AML-193 (cell line): Measurements from ENCODE around the gene MOB3C.
"Not testable (repeated sequence)": the region's sequence is repeated elsewhere in the genome, so short reads cannot be mapped to it uniquely, and the experiment has no call there.

Experiments
- DNase-seq, 2 experiments: peaks; one replicate each; lab custom pipeline; 2025; lab: John Stamatoyannopoulos, UW

Gene MOB3C

GRCh38 chr1:46616277-46617107, at the start of gene MOB3C:
MOB3C (minus strand) TSS chr1:46616811; CDS start chr1:46613321, 3,490 bp downstream.
- DNase-seq: peak; percentile 27 to 33

GRCh38 chr1:46665983-46666382, 49.4 kb upstream of the MOB3C start:
- no peak for DNase-seq

GRCh38 chr1:46662919-46663318, 46.3 kb upstream of the MOB3C start:
- DNase-seq: not testable (repeated sequence)

GRCh38 chr1:46660116-46660515, 43.5 kb upstream of the MOB3C start:
- DNase-seq: not testable (repeated sequence)

GRCh38 chr1:46659307-46659870, 42.8 kb upstream of the MOB3C start:
- no peak for DNase-seq

- no peak for DNase-seq
These were observed 41.2 kb upstream of the MOB3C start for GRCh38 chr1:46657775-46658174.

GRCh38 chr1:46656643-46657042, 40.0 kb upstream of the MOB3C start:
- DNase-seq: no peak

- DNase-seq: no peak
These were observed 39.2 kb upstream of the MOB3C start for GRCh38 chr1:46655848-46656247.

- DNase-seq: not testable (repeated sequence)
These were observed 38.1 kb upstream of the MOB3C start for GRCh38 chr1:46654698-46655097.

GRCh38 chr1:46654012-46654411, 37.4 kb upstream of the MOB3C start:
- DNase-seq: no peak

- no peak for DNase-seq
These were observed 36.9 kb upstream of the MOB3C start for GRCh38 chr1:46653405-46653958.

- DNase-seq: no peak
These were observed 35.9 kb upstream of the MOB3C start for GRCh38 chr1:46652321-46653100.

GRCh38 chr1:46651152-46651551, 34.5 kb upstream of the MOB3C start:
- DNase-seq: not testable (repeated sequence)

- no peak for DNase-seq
These were observed 33.9 kb upstream of the MOB3C start for GRCh38 chr1:46650491-46650890.

- DNase-seq: no peak
These were observed 33.2 kb upstream of the MOB3C start for GRCh38 chr1:46649764-46650163.

GRCh38 chr1:46647611-46648010, 31.0 kb upstream of the MOB3C start:
- DNase-seq: no peak

- DNase-seq: no peak
These were observed 30.2 kb upstream of the MOB3C start for GRCh38 chr1:46646844-46647243.

GRCh38 chr1:46646331-46646730, 29.7 kb upstream of the MOB3C start:
- no peak for DNase-seq

GRCh38 chr1:46645815-46646214, 29.2 kb upstream of the MOB3C start:
- DNase-seq: no peak

- no peak for DNase-seq
These were observed 26.8 kb upstream of the MOB3C start for GRCh38 chr1:46643368-46643775.

- DNase-seq: no peak
These were observed 25.6 kb upstream of the MOB3C start for GRCh38 chr1:46642115-46642680.

GRCh38 chr1:46639547-46639946, 22.9 kb upstream of the MOB3C start:
- DNase-seq: no peak
